K562 (cell line): Measurements from ENCODE around the gene YBX2. TPM values are rescaled to one million over a fixed set of nuclear protein-coding genes. Genes with fewer than 3 reads are reported as not detected.
A peak's percentile ranks its signal among the peaks of the same experiment; 100 is the strongest.

Experiments used
- ETV5 ChIP-seq: sonication (generic); formaldehyde crosslinking; IDR thresholded peaks from 2 replicates; pipeline ENCODE4 v1.4.0; 2020; ENCODE audit warnings: low read depth, mild to moderate bottlenecking, missing genetic modification reagents
- FOXK2 ChIP-seq, 2 experiments: fragments of 450-650 bp; IDR thresholded peaks in 1 of 2; conservative IDR thresholded peaks in 1 of 2; 2 replicates each; pipeline ENCODE4 v1.6.1; 2016; ENCODE audit warnings: low read depth in 2 of 2, mild to moderate bottlenecking in 1 of 2
- GABPB1 ChIP-seq: sonication (generic); formaldehyde crosslinking; IDR thresholded peaks from 2 replicates; pipeline ENCODE4 v1.8.0; 2022; ENCODE audit warnings: mild to moderate bottlenecking, missing genetic modification reagents
- GATAD2A ChIP-seq: fragments of 450-650 bp; IDR thresholded peaks from 2 replicates; pipeline ENCODE4 v1.6.1; 2017
- GTF2E2 ChIP-seq: fragments of 200-800 bp; sonication (Bioruptor generic); IDR thresholded peaks from 2 replicates; pipeline ENCODE4 v1.6.1; 2016; ENCODE audit warnings: missing genetic modification characterization, missing compliant biosample characterization
- NFE2 ChIP-seq: IDR thresholded peaks from 2 replicates; pipeline ENCODE4 v1.6.1; 2014; ENCODE audit warnings: antibody characterized with exemption, low read depth
- NR4A1 ChIP-seq, 2 experiments: fragments of 250-450 bp in 1 of 2; fragments of 450-650 bp in 1 of 2; sonication (Bioruptor Pico) in 1 of 2; IDR thresholded peaks; 2 replicates each; pipeline versions ENCODE4 v1.4.0 to v1.6.1; 2016 to 2020; ENCODE audit warnings: mild to moderate bottlenecking in 2 of 2, missing compliant biosample characterization in 1 of 2, missing genetic modification characterization in 1 of 2, moderate library complexity in 1 of 2
- PBX2 ChIP-seq, 2 experiments: IDR thresholded peaks in 1 of 2; conservative IDR thresholded peaks in 1 of 2; 2 replicates each; pipeline ENCODE4 v1.6.1; 2016; ENCODE audit warnings: low read depth in 2 of 2, mild to moderate bottlenecking in 1 of 2, missing compliant biosample characterization in 1 of 2, missing genetic modification characterization in 1 of 2, moderate library complexity in 1 of 2
- TCF7 ChIP-seq: sonication (generic); IDR thresholded peaks from 2 replicates; pipeline ENCODE4 v1.6.1; 2016; ENCODE audit warnings: antibody characterized with exemption, borderline replicate concordance
- ZEB2 ChIP-seq: fragments of 450-650 bp; IDR thresholded peaks from 2 replicates; pipeline ENCODE4 v1.6.1; 2016
- ZSCAN32 ChIP-seq: fragments of 450-650 bp; formaldehyde crosslinking; IDR thresholded peaks from 2 replicates; pipeline ENCODE4 v1.4.0; 2020; ENCODE audit warnings: mild to moderate bottlenecking, moderate library complexity
- polyA plus RNA-seq, 8 experiments: library from polyadenylated mRNA; depleted of rRNA in 4 of 8; stranded (reverse) in 5 of 8; unstranded in 3 of 8; fragments of >200 nt; fragmentation: Nextera tagmentation in 2 of 8; fragmentation: Illumina TruSeq in 1 of 8; extraction: Ambion mirVana in 2 of 8; extraction: Trizol in 1 of 8; gene quantifications; 2 replicates each; pipeline versions ENCODE4 v1.2.1 to v1.2.3, GENCODE V29; 2011 to 2014; ENCODE audit warnings: inconsistent platforms in 1 of 8, missing spikeins in 1 of 8
- total RNA-seq, 7 experiments: library from RNA; depleted of rRNA in 6 of 7; stranded (reverse); fragments of >200 nt in 6 of 7; fragmentation: Illumina TruSeq in 2 of 7; extraction: Trizol in 2 of 7; gene quantifications; 2 replicates each; pipeline versions ENCODE4 v1.2.1 to v1.2.3, GENCODE V29; 2011 to 2021; ENCODE audit warnings: low replicate concordance in 1 of 7
- TF ChIP-seq, protein P1 (sequence below): sonication (generic); formaldehyde crosslinking; IDR thresholded peaks from 2 replicates; pipeline ENCODE4 v1.8.0; 2023; ENCODE audit warnings: mild to moderate bottlenecking, missing genetic modification reagents
- TF ChIP-seq, protein P2 (sequence below): fragments of 450-650 bp; IDR thresholded peaks from 2 replicates; pipeline ENCODE4 v1.6.1; 2016; ENCODE audit warnings: low read depth, mild to moderate bottlenecking, moderate library complexity
- TF ChIP-seq, protein P3 (sequence below): fragments of 450-650 bp; formaldehyde crosslinking; IDR thresholded peaks from 2 replicates; pipeline ENCODE4 v1.4.0; 2020; ENCODE audit warnings: mild to moderate bottlenecking, moderate library complexity
- TF ChIP-seq, protein P4 (sequence below): sonication (generic); formaldehyde crosslinking; IDR thresholded peaks from 2 replicates; pipeline ENCODE4 v1.8.0; 2023; ENCODE audit warnings: mild to moderate bottlenecking, missing genetic modification reagents

YBX2 gene
- total and polyA plus RNA-seq, 9 of the 15 experiments (the other 6 are each of a cell fraction or from before 2014, with no cell fraction given) = 0.03 to 0.59 (median 0.27) TPM; not detected in 6

DNA sequence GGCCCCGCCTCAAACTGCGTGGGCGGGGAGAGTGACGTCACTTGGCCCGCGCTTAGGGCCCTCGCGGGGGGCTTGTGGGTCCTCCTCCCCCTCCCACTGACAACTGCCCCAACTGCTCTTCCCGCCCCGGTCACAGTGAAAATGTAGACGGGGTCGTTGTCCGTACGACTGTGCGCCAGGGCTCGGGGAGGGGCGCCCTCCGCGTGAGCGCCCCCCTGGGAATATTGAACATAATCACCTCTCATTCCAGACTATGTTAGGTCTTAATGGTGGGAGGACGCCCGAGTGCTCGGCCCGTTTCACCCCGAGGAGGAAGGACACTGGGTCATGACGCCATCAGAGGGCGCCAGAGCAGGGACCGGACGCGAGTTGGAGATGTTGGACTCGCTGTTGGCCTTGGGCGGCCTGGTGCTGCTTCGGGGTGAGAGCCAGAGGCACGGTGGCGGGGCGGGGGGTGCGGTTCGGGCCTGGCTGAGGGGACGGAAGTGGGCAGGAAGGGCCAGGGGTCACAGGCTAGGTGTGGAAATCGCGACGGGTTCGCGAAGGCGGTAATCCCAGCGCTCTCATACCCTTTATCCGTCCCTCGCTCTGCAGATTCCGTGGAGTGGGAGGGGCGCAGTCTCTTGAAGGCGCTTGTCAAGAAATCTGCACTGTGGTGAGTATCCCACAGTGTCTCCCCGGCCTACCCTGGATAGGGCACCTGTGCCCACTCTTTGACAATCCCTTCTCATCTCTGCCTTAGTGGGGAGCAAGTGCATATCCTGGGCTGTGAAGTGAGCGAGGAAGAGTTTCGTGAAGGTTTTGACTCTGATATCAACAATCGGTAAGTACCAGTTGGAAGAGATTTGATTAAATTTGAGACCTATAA lies 42.0 kb downstream of the YBX2 start, which contains the start of gene ELP5 (continued):
- TF ChIP-seq PBX2 (CRISPR knock-in tag; IDR thresholded peaks at IDR 0.05; ENCODE audit: low read depth) (no peak), PBX2 (tag; conservative IDR thresholded peaks at IDR 0.05; ENCODE audit: low read depth) (no peak), GTF2E2 (peak; percentile 57; the same call in 1 of the 2 replicates), ETV5 (CRISPR knock-in tag) (peak; percentile 77), GABPB1 (CRISPR knock-in tag) (no peak; the same call in 1 of the 2 replicates), NFE2 (no peak), TCF7 (no peak), GATAD2A (no peak), ZEB2 (no peak; the same call in 1 of the 2 replicates), ZSCAN32 (CRISPR knock-in tag) (no peak), NR4A1 (CRISPR knock-in tag; IDR thresholded peaks at IDR 0.05) (no peak), NR4A1 (tag; IDR thresholded peaks at IDR 0.05) (no peak), FOXK2 (conservative IDR thresholded peaks at IDR 0.05 in 1 of 2, IDR thresholded peaks at IDR 0.05 in 1 of 2; ENCODE audit: low read depth in 2 of 2) (peak; percentile 48 to 66; a peak in 2 of 4 replicates)
- TF ChIP-seq, protein P1, sequence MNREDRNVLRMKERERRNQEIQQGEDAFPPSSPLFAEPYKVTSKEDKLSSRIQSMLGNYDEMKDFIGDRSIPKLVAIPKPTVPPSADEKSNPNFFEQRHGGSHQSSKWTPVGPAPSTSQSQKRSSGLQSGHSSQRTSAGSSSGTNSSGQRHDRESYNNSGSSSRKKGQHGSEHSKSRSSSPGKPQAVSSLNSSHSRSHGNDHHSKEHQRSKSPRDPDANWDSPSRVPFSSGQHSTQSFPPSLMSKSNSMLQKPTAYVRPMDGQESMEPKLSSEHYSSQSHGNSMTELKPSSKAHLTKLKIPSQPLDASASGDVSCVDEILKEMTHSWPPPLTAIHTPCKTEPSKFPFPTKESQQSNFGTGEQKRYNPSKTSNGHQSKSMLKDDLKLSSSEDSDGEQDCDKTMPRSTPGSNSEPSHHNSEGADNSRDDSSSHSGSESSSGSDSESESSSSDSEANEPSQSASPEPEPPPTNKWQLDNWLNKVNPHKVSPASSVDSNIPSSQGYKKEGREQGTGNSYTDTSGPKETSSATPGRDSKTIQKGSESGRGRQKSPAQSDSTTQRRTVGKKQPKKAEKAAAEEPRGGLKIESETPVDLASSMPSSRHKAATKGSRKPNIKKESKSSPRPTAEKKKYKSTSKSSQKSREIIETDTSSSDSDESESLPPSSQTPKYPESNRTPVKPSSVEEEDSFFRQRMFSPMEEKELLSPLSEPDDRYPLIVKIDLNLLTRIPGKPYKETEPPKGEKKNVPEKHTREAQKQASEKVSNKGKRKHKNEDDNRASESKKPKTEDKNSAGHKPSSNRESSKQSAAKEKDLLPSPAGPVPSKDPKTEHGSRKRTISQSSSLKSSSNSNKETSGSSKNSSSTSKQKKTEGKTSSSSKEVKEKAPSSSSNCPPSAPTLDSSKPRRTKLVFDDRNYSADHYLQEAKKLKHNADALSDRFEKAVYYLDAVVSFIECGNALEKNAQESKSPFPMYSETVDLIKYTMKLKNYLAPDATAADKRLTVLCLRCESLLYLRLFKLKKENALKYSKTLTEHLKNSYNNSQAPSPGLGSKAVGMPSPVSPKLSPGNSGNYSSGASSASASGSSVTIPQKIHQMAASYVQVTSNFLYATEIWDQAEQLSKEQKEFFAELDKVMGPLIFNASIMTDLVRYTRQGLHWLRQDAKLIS = peak; percentile 52; the same call in 1 of the 2 replicates
- TF ChIP-seq, protein P2, sequence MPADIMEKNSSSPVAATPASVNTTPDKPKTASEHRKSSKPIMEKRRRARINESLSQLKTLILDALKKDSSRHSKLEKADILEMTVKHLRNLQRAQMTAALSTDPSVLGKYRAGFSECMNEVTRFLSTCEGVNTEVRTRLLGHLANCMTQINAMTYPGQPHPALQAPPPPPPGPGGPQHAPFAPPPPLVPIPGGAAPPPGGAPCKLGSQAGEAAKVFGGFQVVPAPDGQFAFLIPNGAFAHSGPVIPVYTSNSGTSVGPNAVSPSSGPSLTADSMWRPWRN = no peak
- TF ChIP-seq, protein P3, sequence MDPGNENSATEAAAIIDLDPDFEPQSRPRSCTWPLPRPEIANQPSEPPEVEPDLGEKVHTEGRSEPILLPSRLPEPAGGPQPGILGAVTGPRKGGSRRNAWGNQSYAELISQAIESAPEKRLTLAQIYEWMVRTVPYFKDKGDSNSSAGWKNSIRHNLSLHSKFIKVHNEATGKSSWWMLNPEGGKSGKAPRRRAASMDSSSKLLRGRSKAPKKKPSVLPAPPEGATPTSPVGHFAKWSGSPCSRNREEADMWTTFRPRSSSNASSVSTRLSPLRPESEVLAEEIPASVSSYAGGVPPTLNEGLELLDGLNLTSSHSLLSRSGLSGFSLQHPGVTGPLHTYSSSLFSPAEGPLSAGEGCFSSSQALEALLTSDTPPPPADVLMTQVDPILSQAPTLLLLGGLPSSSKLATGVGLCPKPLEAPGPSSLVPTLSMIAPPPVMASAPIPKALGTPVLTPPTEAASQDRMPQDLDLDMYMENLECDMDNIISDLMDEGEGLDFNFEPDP (CRISPR knock-in tag) = no peak
- TF ChIP-seq, protein P4, sequence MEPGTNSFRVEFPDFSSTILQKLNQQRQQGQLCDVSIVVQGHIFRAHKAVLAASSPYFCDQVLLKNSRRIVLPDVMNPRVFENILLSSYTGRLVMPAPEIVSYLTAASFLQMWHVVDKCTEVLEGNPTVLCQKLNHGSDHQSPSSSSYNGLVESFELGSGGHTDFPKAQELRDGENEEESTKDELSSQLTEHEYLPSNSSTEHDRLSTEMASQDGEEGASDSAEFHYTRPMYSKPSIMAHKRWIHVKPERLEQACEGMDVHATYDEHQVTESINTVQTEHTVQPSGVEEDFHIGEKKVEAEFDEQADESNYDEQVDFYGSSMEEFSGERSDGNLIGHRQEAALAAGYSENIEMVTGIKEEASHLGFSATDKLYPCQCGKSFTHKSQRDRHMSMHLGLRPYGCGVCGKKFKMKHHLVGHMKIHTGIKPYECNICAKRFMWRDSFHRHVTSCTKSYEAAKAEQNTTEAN (CRISPR knock-in tag) = no peak
